Measurements from ENCODE around the gene PSME2.

DNA sequence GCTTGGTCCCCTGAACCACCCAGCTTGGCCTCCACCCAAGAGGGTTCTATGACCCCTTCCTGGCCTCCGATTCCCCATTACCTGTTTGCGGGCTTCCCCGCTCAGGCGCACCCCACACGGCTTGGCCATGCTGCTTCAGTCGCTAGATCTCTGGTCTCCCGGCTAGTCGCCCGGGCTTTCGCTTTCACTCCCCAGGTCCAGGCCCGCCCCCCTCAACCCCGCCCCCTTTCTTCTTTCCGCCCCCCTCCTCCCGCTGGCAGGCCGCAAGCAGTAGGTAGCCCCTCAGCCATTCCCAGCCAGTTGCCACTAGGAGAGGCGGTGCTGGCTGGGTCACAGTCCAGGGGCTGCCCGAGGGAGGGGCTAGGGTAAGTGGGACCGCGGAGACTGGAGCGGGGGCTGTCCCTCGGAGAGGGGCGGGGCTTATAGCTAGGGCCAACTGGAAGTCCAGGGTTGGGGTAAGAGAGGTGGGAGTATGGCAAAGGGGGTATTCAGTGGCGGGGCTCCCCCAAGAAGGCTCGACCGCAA is at the start of gene PSME2:
- no peak for TF ChIP-seq CTCF (conservative IDR thresholded peaks at IDR 0.05 in 1 of 2, IDR thresholded peaks at IDR 0.05 in 1 of 2; ENCODE audit: extremely low read depth in 1 of 2, insufficient read depth in 1 of 2, low read depth in 1 of 2, low read length in 2 of 2)
- no peak for TF ChIP-seq EZH2 (IDR thresholded peaks at IDR 0.05; ENCODE audit: borderline replicate concordance, low read length)

Measured in mammary epithelial cell (primary cell).